Endodermal cell (in vitro differentiated cells): ENCODE measurements around the gene PXDN. TPM values are rescaled to one million over a fixed set of nuclear protein-coding genes. Genes with fewer than 3 reads are reported as not detected.

Experiments
- DNase-seq: peaks from one replicate; pipeline ENCODE4 v3.0.0-alpha.2; 2017
- H3K27ac ChIP-seq: 2 replicates; pipeline ENCODE4 v1.5.1; 2013; ENCODE audit warnings: mild to moderate bottlenecking, low read depth, low read length, moderate library complexity
- H3K27me3 ChIP-seq: 2 replicates; pipeline ENCODE4 v1.6.1; 2013; ENCODE audit warnings: mild to moderate bottlenecking, low read length, moderate library complexity; ENCODE audit not compliant: insufficient read depth, control insufficient read depth, poor library complexity, severe bottlenecking
- H3K36me3 ChIP-seq: 2 replicates; pipeline ENCODE4 v1.7.0; 2013; ENCODE audit warnings: mild to moderate bottlenecking, low read length, moderate library complexity; ENCODE audit not compliant: control insufficient read depth, insufficient read depth
- H3K4me1 ChIP-seq: one replicate; pipeline ENCODE4 v1.7.0; 2013; ENCODE audit warnings: low read length; ENCODE audit not compliant: control insufficient read depth, insufficient read depth
- H3K4me3 ChIP-seq: 2 replicates; pipeline ENCODE4 v1.5.1; 2013; ENCODE audit warnings: mild to moderate bottlenecking, low read length, moderate library complexity
- H3K9ac ChIP-seq: 2 replicates; pipeline ENCODE4 v1.6.1; 2013; ENCODE audit warnings: mild to moderate bottlenecking, low read length, moderate library complexity; ENCODE audit not compliant: poor library complexity, severe bottlenecking; ENCODE audit errors: extremely low read depth
- H3K9me3 ChIP-seq: 2 replicates; pipeline ENCODE4 v1.6.1; 2013; ENCODE audit warnings: mild to moderate bottlenecking, low read length, moderate library complexity; ENCODE audit not compliant: control insufficient read depth
- H3K27ac Mint-ChIP-seq: 2 replicates; pipeline ENCODE4 v1.8.0; 2020; ENCODE audit warnings: mixed read lengths
- H3K27me3 Mint-ChIP-seq: 2 replicates; pipeline ENCODE4 v1.8.0; 2021; ENCODE audit warnings: mild to moderate bottlenecking, mixed read lengths; ENCODE audit not compliant: insufficient read depth
- H3K36me3 Mint-ChIP-seq: 2 replicates; pipeline ENCODE4 v1.8.0; 2020; ENCODE audit warnings: low read depth, mixed read lengths
- H3K4me1 Mint-ChIP-seq: 2 replicates; pipeline ENCODE4 v1.8.0; 2020; ENCODE audit warnings: mixed read lengths
- H3K4me3 Mint-ChIP-seq: 2 replicates; pipeline ENCODE4 v1.8.0; 2020; ENCODE audit warnings: mild to moderate bottlenecking, moderate library complexity, mixed read lengths
- H3K9me3 Mint-ChIP-seq: 2 replicates; pipeline ENCODE4 v1.8.0; 2020; ENCODE audit warnings: mild to moderate bottlenecking, mixed read lengths
- CTCF ChIP-seq: fragments of 200-600 bp; sonication (generic); conservative IDR thresholded peaks from 2 replicates; pipeline ENCODE4 v1.5.0; 2021; ENCODE audit warnings: antibody characterized with exemption, mild to moderate bottlenecking
- WGBS, 2 experiments: methylation state at CpG; one replicate each; pipeline versions ENCODE4 v1.1.5 to v1.1.7; 2013; ENCODE audit warnings: missing lambda C conversion rate in 2 of 2, mixed read lengths in 1 of 2; ENCODE audit not compliant: insufficient coverage in 1 of 2, insufficient read length in 1 of 2; 5-methylcytosine and 5-hydroxymethylcytosine counted together
- total RNA-seq, 2 donors: library from RNA; stranded (reverse); fragmentation: NEBNext Ultra II Directional in 1 of 2; extraction: Animal tissue kit (Norgen Biotek cat#: 25700) in 1 of 2; gene quantifications; 2 replicates in 1 of 2; 3 replicates in 1 of 2; pipeline ENCODE4 v1.2.1, GENCODE V29; 2021

The PXDN gene
- total RNA-seq, 2 donors from 2014 or later: 212 to 247 TPM

- H3K36me3 ChIP-seq: no peaks in the 10 kb centered on the region
- H3K9me3 ChIP-seq: no peaks in the 10 kb centered on the region
- no peak overlapping the region for H3K4me3 ChIP-seq
- H3K27me3 Mint-ChIP-seq: no peaks in the 10 kb centered on the region
- peaks cover 9% of the 10 kb centered on the region for H3K4me1 Mint-ChIP-seq
- WGBS, 2 experiments: 62% methylated on average over 6 of the region's 6 CpGs; no CpG with 5 or more reads in 1 of the 2 experiments
- H3K27ac ChIP-seq: no peak overlapping the region
- TF ChIP-seq CTCF: no peak
- H3K4me1 ChIP-seq: no peaks in the 10 kb centered on the region
- H3K27me3 ChIP-seq: no peaks in the 10 kb centered on the region
- H3K27ac Mint-ChIP-seq: no peak overlapping the region
- no peaks in the 10 kb centered on the region for H3K36me3 Mint-ChIP-seq
- no peak for DNase-seq
- no peak overlapping the region for H3K4me3 Mint-ChIP-seq
- no peak overlapping the region for H3K9ac ChIP-seq
- no peaks in the 10 kb centered on the region for H3K9me3 Mint-ChIP-seq
Measured at GRCh38 chr2:1790473-1790872, 46.2 kb upstream of the PXDN start.

GRCh38 chr2:1789610-1790009, 45.3 kb upstream of the PXDN start:
- DNase-seq: no peak
- no peaks in the 10 kb centered on the region for H3K9me3 ChIP-seq

GRCh38 chr2:1788478-1788959, 44.2 kb upstream of the PXDN start:
- H3K9me3 Mint-ChIP-seq: no peaks in the 10 kb centered on the region
- H3K4me3 Mint-ChIP-seq: no peak overlapping the region
- no peak overlapping the region for H3K27ac Mint-ChIP-seq
- no peaks in the 10 kb centered on the region for H3K4me1 ChIP-seq
- no peak overlapping the region for H3K9ac ChIP-seq
- H3K27me3 Mint-ChIP-seq: no peaks in the 10 kb centered on the region
- peaks cover 9% of the 10 kb centered on the region for H3K4me1 Mint-ChIP-seq
- H3K4me3 ChIP-seq: no peak overlapping the region
- 86 to 87% methylated on average over 17 to 18 of the region's 18 CpGs for WGBS, 2 experiments
- H3K27me3 ChIP-seq: no peaks in the 10 kb centered on the region
- no peak for TF ChIP-seq CTCF
- no peak overlapping the region for H3K27ac ChIP-seq
- H3K36me3 Mint-ChIP-seq: no peaks in the 10 kb centered on the region
- no peak for DNase-seq
- no peaks in the 10 kb centered on the region for H3K9me3 ChIP-seq
- no peaks in the 10 kb centered on the region for H3K36me3 ChIP-seq

More at GRCh38 chr2:1789610-1790009, 45.3 kb upstream of the PXDN start:
- peak; percentile 67 for TF ChIP-seq CTCF
- Mint-ChIP-seq H3K9me3 (no peaks in the 10 kb centered on the region), H3K27me3 (no peaks in the 10 kb centered on the region), H3K4me1 (peaks cover 9% of the 10 kb centered on the region), H3K4me3 (no peak overlapping the region), H3K36me3 (no peaks in the 10 kb centered on the region), H3K27ac (no peak overlapping the region)
- Histone ChIP-seq H3K27me3 (no peaks in the 10 kb centered on the region), H3K4me3 (no peak overlapping the region), H3K9ac (no peak overlapping the region), H3K36me3 (no peaks in the 10 kb centered on the region), H3K27ac (no peak overlapping the region), H3K4me1 (no peaks in the 10 kb centered on the region)
- WGBS, 2 experiments: 94% methylated on average over 5 to 10 of the region's 11 CpGs
